HG02884 (cell line): ENCODE data around the gene ELOA2.
"Not testable (repeated sequence)": the region's sequence is repeated elsewhere in the genome, so short reads cannot be mapped to it uniquely, and the experiment has no call there.

ENCODE experiments used
- ATAC-seq: cut with Tn5 transposase; IDR thresholded peaks from one replicate; pipeline ENCODE4 v1.9.1; 2021; ENCODE audit warnings: mild to moderate bottlenecking, moderate library complexity; ENCODE audit not compliant: unreplicated experiment

Gene ELOA2

DNA sequence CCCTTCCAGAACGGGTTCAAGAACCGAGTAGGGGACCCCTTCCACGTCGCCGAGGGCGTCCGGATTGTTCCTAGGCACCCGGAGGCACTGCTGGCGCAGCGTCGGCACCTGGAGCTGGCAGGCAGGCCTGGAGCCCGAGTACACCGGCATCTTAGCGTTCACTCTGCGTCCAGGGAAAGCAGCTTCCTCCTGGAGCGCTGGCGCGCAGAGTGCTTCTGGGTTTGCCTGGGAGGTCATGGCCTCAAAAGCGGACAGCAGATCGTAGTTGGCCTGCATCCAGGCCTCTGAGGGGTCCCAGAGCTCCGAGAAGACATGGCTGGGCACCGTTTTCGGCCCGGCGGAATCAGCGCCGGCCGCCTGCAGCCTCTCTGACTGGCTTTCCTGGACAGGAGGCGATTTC is 12.6 kb downstream of the ELOA2 start:
- ATAC-seq = not testable (repeated sequence)

DNA sequence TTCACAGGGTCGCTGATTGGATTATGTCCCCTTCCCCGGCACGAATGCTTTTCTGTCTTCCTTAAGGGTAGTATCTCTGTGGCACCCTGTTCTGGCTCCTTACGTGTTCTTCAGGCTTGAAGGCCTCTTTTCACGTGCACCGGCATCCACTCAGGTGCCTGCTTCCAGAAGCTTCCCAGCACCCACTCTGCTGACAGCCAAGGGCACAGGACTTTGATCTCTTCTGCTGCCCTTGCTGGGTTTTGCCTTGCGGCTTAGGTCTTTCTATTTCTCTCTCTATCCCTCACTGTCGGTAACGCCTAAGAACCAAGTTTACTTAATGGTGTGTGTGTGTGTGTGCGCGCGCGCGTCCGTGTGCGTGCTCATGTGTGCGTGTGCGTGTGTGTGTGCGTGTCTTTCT is 14.7 kb downstream of the ELOA2 start:
- ATAC-seq = not testable (repeated sequence)

DNA sequence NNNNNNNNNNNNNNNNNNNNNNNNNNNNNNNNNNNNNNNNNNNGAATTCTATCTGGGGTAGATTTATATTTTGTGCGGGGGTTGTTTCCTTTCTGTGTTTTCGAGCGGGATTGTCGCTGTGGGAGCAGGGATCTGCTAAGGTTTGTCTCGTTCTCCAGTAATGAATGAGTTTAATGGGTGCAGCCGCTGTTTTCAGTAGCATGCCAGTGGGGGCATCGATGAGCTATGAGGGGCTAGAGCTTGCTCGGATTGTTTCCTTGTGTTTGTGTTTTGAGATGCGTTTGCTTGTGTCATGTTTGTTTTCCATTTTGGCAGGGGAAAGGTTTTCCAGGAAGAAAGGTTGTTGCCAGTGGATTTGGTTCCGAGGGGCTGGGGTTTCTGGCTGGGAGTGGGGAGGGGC is 15.6 kb downstream of the ELOA2 start:
- ATAC-seq = not testable (repeated sequence)
